ENCODE data around the gene GOLPH3.
"Not testable (repeated sequence)": the region's sequence is repeated elsewhere in the genome, so short reads cannot be mapped to it uniquely, and the experiment has no call there.

GOLPH3 gene

DNA sequence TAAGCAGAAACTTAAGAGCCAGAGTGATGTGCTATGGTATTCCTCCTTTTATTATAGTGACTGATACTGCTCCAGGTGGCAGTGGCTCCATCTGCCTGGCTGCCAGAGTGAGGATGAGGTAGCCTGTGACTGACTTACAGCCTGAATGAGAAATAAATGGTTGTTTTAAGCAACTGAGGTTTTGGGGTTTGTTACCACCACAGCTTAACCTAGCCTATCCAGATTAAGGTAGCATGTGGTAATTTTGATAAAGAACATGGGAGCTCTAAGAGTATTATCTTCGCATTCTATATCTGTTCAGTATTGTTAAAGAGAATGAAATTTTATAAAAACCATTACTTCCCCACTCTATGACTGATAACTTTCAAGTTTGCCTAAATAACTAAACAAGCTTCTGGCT is 39.0 kb downstream of the GOLPH3 start:
- no peak for DNase-seq (ENCODE audit: low read depth in 2 of 2)

DNA sequence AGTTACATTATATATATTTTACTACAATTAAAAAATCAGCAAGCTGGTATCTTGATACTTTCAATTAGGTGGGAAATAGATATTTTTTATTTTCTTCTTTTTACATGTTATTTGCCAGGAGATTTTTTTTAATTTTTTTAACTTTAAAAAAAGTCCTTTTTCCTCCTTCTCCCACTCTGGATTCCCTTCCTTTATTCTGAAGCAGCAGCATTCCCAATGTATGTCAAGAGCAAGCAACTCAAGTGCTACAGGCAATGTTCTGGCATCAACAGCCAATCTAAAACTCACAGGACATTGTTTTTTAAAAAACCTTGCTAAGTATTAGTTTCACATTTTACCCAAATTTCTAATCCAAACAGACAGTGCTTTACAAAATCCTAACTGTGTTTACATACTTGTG is 41.4 kb downstream of the GOLPH3 start:
- DNase-seq (ENCODE audit: low read depth in 2 of 2), result no peak

GRCh38 chr5:32131604-32132003 is 42.5 kb downstream of the GOLPH3 start:
- DNase-seq (ENCODE audit: low read depth in 2 of 2), result no peak

- no peak for DNase-seq (ENCODE audit: low read depth in 2 of 2)
Measured at GRCh38 chr5:32130865-32131264, 43.3 kb downstream of the GOLPH3 start.

DNA sequence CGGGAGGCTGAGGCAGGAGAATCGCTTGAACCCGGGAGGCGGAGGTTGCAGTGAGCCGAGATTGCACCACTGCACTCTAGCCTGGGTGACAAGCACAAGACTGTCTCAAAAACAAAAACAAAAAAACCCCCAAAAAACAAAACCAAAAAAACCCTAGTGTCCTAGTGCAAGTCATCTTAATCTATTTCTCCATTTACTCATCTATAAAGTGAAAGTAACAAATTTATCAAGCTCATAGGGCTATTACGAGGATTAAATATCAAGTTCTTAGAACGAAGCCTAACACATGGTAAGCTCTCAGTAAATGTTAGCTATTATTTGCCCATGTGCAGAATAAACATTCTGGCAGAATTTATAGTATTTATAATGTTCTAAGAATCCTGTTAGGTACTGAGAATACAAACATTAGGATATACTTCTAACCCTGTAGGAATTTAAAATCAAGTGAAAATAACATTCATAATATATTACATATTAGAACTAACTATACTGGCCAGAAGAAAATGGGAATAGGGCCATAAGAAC is 45.0 kb downstream of the GOLPH3 start:
- DNase-seq (ENCODE audit: low read depth in 2 of 2), result no peak

DNA sequence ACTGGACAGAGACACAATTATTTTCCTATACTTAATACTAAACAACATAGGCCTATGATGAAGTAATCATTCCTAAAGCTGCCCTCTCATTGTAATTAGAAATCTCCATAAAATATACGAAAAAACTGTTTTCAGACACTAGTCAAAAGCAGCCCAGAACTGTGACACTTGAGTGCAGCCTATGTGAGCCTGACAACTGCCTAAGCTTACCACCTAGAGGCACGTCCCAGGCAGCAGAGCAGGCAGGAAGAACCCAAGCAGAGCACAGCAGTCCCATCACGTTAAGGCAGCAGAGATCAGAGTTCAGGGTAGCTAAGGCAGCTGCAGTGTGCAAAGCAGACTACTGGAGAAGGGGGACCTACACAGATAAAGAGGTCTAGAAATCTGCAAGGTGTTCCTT is 46.4 kb downstream of the GOLPH3 start:
- DNase-seq (ENCODE audit: low read depth in 2 of 2), result no peak

GRCh38 chr5:32126691-32127090 is 47.4 kb downstream of the GOLPH3 start:
- no peak for DNase-seq (ENCODE audit: low read depth in 2 of 2)

GRCh38 chr5:32123889-32124676 is 50.0 kb downstream of the GOLPH3 start:
- DNase-seq (ENCODE audit: low read depth in 2 of 2), result no peak

DNA sequence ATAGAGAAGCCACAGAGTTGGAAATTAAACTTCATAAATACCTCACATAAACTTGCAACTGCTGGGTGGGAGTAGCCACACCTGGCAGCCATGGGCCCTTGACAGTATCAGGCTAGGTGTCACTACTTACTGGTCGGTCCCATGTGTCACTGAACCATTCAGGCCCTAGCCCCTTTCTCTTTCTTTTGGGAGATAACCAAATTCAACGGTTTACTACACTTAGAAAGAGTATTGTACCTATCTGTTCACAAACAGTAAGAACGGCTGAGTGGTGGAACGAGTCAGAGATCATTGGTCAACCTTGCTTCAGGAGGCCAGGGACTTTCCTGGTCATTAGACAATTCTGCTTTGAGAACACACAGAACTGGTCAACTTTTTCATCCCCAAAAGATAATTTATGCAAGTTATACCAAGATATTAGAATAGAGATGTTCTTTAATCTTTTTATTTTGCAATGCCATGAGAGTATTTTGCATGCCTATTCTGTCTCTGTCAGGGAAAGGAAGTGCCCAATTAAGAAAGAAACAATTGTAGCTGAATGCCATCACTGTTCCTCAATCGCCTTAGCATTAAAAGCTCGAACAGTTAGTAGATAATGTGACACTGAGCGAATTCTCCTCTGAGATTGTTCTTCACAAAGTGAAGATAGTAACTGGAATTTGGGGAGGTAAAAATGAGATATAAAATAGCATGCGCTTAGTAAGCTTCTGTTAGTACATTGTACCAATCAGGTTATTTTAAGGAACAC is 50.9 kb downstream of the GOLPH3 start:
- no peak for DNase-seq (ENCODE audit: low read depth in 2 of 2)

GRCh38 chr5:32118922-32119321 is 55.2 kb downstream of the GOLPH3 start:
- DNase-seq (ENCODE audit: low read depth in 2 of 2), result not testable (repeated sequence)

DNA sequence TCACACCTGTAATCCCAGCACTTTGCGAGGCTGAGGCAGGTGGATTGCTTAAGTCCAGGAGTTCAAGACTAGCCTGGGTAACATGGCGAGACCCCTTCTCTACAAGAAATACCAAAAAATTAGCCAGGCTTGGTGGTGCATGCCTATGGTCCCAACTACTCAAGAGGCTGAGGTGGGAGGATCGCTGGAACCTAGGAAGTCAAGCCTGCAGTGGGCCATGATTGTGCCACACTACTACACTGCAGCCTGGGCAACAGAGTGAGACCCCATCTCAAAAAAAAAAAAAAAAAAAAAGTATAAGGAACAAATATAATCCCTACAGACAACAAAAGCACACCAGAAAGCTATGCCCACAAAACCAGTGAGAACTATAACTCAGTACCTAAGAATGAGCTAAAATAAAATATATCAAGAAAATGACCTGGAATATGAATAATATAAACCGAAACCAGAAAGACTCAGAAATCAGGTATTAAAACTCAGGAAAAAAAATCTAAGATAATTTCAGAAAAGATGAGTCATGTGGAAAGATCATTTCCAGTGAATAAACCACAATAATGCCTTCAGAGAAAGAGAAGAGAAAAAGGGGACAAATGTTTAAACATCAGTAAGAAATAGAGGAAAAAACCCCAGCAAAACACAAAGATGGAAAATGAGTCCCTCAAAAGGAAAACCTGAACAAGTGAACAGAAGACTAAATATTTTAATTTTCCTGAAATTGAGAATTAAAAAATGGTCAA is 57.4 kb downstream of the GOLPH3 start:
- DNase-seq (ENCODE audit: low read depth in 2 of 2), result no peak

DNA sequence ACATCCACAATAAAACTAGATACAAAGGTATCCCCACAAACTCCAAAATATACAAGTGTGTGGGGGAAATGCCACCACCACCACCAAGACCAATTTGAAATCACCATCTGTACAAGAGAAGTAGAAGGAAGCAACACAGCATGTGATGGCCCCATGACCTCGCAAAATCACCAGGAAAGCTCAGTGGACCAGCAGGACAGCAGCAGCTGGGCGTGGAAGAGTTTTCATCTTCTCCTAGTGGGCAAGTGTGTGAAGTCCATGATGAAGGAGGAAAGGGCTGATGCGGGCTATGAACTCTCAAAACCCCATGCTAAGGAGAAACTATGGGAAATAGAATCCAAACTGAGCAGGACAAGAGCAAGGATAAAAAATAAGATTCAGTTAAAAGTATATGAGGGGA is 58.1 kb downstream of the GOLPH3 start:
- no peak for DNase-seq (ENCODE audit: low read depth in 2 of 2)

DNA sequence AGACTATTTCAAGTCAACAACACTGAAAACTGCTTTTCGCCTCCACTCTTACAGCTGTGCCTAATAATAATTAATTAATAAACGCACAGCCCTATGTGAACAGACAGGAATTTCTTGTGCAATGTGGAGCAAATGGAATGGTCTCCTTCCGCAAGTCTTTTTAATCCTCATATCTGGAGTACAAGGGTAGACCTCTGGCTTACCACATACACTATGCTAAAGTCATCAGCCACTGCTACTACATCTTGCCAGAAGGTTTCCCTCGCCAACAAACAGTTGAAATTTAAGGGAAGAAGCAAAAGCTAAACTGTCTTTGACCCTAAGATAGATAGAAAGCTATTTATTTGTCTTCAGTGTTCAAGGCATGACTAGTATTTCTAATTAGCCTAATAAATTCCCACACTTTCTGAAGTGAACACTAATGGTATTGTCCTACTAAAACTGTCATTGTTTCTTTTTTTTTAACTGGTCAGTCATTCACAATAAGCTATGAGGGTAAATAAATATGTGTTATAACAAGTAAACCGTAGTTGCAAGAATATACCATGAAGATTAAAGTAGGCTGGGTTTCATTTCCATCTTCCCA is 63.9 kb downstream of the GOLPH3 start:
- DNase-seq (ENCODE audit: low read depth in 2 of 2), result no peak

DNA sequence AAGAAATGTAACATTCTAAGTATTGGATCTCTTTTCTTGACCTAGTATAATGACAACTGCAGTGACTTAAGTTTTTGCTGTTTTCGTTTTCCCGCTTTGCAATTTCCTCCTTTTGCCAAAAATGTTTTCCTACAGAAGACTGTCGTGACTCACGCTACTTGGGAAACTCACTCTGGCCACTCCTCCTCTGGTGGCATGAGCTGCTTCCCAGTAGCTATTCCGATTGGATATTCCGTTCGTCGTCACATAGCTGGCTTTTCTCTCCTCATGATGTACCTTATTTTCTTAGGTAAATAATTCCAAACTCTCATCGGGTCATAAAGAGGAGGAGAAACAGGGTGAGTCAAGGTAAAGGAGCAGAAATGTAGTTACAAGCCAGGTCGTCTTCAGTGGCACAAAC is 64.9 kb downstream of the GOLPH3 start:
- no peak for DNase-seq (ENCODE audit: low read depth in 2 of 2)

- no peak for DNase-seq (ENCODE audit: low read depth in 2 of 2)
Measured at GRCh38 chr5:32108167-32108566, 66.0 kb downstream of the GOLPH3 start.

DNA sequence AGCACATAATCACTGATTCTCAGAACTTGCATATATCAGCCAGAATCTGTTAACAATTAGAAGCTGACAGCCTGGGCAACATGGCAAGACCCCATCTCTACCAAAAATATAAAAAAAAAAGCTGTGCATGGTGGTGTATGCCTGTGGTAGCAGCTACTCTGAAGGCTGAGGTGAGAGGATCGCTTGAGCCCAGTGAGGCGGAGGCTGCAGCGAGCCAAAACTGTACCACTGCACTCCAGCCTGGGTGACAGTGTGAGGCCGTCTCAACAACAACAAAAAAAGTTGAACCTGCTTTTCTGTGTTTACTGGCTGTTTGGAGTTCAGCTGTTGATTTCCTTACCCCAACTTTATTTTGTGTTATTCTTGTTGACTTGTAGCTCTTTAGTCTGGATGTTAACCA is 66.8 kb downstream of the GOLPH3 start:
- DNase-seq (ENCODE audit: low read depth in 2 of 2), result no peak

GRCh38 chr5:32103521-32103920 is 70.6 kb downstream of the GOLPH3 start:
- no peak for DNase-seq (ENCODE audit: low read depth in 2 of 2)

GRCh38 chr5:32102254-32102986 is 71.7 kb downstream of the GOLPH3 start:
- no peak for DNase-seq (ENCODE audit: low read depth in 2 of 2)

DNA sequence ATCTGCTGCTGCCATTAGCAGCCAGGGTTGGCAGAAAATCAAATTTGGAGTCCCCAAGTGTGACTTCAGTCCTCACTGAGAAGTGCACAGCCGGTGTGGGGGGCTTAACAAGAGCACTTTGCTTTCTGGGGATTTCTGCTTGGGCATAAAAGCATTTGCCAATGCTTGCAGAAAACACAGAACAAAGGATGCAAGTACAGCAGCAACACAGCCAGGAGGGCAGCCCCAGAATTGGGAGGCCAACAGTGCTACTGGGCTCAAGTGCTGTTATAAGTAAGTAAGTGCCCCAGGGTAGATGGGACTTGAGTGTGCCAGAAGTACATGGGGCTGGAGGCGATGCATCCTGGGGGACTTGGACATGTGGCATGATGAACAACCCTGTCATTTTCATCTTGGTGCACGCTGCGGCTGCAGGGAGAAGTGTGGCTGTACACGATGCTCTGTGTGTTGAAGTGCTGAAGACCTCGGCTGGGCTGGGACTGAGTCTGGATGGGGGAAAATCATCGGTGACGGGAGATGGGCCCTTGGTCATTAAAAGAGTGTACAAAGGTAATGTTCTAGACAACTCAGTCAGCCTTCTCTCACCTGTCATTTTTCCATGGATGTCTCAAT is 73.3 kb downstream of the GOLPH3 start:
- DNase-seq (ENCODE audit: low read depth in 2 of 2), result no peak

DNA sequence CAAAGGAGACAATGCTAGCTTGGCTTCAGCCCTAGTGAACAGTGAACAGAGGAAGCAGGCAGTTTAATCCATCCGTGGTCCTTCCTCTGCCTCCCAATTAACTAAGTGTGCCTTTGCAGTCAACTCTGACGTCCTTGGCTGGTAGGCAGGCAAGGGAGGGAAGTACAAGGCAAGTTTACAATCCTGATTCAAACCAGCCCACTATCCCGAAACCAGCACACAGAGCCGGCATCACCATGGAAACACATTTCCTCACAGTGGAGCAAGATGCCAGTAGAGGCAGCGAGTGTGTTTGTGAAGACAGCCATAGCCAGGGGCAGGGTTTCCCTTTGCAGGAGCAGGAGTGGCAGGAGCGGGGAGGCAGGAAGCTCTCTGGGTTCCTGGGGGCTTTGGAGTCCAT is 73.9 kb downstream of the GOLPH3 start:
- no peak for DNase-seq (ENCODE audit: low read depth in 2 of 2)

GRCh38 chr5:32099486-32100035 is 74.6 kb downstream of the GOLPH3 start:
- DNase-seq (ENCODE audit: low read depth in 2 of 2), result no peak

All from fibroblast of skin of left quadriceps (primary cell).